HUES48 (cell line): Measurements from ENCODE around the gene CABP7.

ENCODE experiments used
- H3K27ac ChIP-seq: one replicate; pipeline ENCODE4 v1.7.0; 2013; ENCODE audit warnings: low read depth, low read length, inconsistent platforms
- H3K27me3 ChIP-seq: 2 replicates; pipeline ENCODE4 v1.6.1; 2013; ENCODE audit warnings: mild to moderate bottlenecking, low read length; ENCODE audit not compliant: control insufficient read depth, insufficient read depth
- H3K36me3 ChIP-seq: 2 replicates; pipeline ENCODE4 v1.6.1; 2013; ENCODE audit warnings: low read length; ENCODE audit not compliant: control insufficient read depth, insufficient read depth
- H3K4me1 ChIP-seq: 2 replicates; pipeline ENCODE4 v1.6.1; 2013; ENCODE audit warnings: mild to moderate bottlenecking, low read length; ENCODE audit not compliant: control insufficient read depth, insufficient read depth
- H3K4me3 ChIP-seq: 2 replicates; pipeline ENCODE4 v1.5.1; 2013; ENCODE audit warnings: mild to moderate bottlenecking, low read depth, low read length
- H3K9ac ChIP-seq: 2 replicates; pipeline ENCODE4 v1.6.1; 2013; ENCODE audit warnings: mild to moderate bottlenecking, low read depth, low read length, moderate library complexity
- H3K9me3 ChIP-seq: 2 replicates; pipeline ENCODE4 v1.6.1; 2013; ENCODE audit warnings: low read length; ENCODE audit not compliant: control insufficient read depth, insufficient read depth

Gene CABP7

DNA sequence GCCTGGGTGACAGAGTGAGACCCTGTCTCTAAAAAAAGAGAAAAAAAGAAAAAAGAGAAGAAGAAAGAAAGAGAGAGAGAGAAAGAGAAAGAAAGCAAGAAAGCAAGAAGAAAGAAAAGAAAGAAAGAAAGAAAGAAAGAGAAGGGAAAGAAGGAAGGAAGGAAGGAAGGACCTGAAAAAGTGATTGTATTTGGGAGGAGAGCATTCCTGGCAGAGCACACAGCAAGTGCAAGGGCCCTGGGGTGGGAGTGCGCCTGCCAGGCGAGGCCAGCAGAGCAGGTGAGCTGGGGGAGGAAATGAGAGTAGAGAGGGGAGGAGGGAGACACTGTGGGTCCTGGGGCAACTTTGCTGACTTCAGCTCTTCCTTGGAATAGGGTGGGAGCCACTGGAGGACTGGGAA lies 7.7 kb upstream of the CABP7 start:
- no peaks in the 10 kb centered on the region for H3K36me3 ChIP-seq
- no peak overlapping the region for H3K27ac ChIP-seq
- H3K4me1 ChIP-seq = no peaks in the 10 kb centered on the region; the same call in 1 of the 2 replicates
- no peak overlapping the region for H3K4me3 ChIP-seq
- H3K27me3 ChIP-seq = peaks cover 2% of the 10 kb centered on the region; the same call in 1 of the 2 replicates
- no peak overlapping the region for H3K9ac ChIP-seq
- no peaks in the 10 kb centered on the region for H3K9me3 ChIP-seq

DNA sequence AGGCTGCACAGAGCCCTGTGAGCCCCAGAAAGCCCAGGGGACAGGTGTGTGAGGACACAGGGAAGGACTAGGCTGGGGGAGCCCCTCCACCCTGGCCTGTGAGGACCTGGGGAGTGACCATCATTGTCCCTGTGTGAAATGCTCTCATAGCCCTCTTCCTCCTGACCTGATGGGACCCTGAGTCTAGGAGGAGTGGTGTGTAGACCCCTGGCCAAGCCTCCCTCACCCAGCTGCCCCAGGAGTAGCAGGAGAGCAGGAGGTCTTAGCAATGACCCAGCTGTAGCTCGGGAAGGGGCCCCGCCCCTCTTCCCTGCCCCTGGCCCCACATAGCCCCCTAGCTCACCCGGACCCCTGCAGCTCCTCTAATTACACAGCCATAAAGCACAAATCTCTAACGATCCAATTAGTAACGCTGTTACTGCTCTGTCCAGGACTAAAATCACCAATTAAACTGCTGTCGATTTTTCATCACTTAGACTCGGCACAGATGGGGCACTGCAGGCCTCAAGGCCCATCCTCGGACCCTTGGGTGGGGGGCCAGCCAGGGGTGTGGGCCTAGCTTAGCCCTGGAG lies 6.6 kb upstream of the CABP7 start:
- no peak overlapping the region for H3K4me3 ChIP-seq
- no peaks in the 10 kb centered on the region for H3K36me3 ChIP-seq
- no peaks in the 10 kb centered on the region for H3K9me3 ChIP-seq
- no peak overlapping the region for H3K9ac ChIP-seq
- peaks cover 8% of the 10 kb centered on the region; the same call in 1 of the 2 replicates for H3K27me3 ChIP-seq
- H3K27ac ChIP-seq = no peak overlapping the region
- no peaks in the 10 kb centered on the region; the same call in 1 of the 2 replicates for H3K4me1 ChIP-seq

DNA sequence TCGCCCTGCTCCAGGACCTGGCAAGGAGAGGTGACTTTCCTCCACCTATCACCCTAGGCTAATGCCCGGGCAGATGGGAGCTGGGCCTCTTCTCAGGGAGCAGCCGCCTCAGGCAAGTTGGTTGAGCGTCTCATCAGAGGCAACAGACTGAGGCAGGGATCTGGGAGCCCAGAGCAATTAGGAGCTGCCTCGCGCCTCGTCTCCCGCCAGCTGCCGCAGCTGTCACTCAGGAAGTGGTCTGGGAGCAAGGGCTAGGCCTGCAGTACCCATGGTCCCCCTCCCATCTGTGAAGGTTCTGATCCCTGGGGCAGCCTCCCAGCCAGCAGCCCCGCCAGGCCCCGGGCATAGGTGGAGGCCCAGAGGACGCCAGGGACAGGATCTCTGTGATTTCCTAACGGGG lies 4.6 kb upstream of the CABP7 start:
- Histone ChIP-seq H3K9ac (no peak overlapping the region), H3K27me3 (peaks cover 21% of the 10 kb centered on the region), H3K4me1 (peaks cover 6% of the 10 kb centered on the region; the same call in 1 of the 2 replicates), H3K36me3 (no peaks in the 10 kb centered on the region), H3K27ac (no peak overlapping the region), H3K9me3 (no peaks in the 10 kb centered on the region), H3K4me3 (no peak overlapping the region)

DNA sequence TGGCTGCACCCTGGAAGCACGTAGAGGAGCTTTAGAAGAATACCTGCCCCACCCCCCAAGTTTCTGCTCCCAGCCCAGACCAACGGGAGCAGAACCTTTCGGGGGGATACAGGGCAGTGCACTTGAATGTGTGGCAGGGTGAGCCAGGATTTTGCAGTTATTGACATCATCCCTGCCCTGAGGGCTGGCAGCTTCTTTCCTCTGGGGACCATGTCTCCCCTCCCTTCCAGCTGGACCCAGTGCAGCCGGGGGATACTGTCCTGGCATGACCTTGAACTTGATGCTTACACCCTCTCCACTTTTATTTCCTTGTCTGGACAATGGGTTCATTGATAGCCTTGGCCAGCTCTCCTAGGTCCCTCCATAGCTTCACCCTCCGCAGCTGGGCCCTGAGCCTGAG lies 4.1 kb upstream of the CABP7 start:
- Histone ChIP-seq H3K36me3 (no peaks in the 10 kb centered on the region), H3K4me1 (peaks cover 6% of the 10 kb centered on the region; the same call in 1 of the 2 replicates), H3K4me3 (no peak overlapping the region), H3K9ac (no peak overlapping the region), H3K27me3 (peaks cover 26% of the 10 kb centered on the region), H3K9me3 (no peaks in the 10 kb centered on the region), H3K27ac (no peak overlapping the region)

DNA sequence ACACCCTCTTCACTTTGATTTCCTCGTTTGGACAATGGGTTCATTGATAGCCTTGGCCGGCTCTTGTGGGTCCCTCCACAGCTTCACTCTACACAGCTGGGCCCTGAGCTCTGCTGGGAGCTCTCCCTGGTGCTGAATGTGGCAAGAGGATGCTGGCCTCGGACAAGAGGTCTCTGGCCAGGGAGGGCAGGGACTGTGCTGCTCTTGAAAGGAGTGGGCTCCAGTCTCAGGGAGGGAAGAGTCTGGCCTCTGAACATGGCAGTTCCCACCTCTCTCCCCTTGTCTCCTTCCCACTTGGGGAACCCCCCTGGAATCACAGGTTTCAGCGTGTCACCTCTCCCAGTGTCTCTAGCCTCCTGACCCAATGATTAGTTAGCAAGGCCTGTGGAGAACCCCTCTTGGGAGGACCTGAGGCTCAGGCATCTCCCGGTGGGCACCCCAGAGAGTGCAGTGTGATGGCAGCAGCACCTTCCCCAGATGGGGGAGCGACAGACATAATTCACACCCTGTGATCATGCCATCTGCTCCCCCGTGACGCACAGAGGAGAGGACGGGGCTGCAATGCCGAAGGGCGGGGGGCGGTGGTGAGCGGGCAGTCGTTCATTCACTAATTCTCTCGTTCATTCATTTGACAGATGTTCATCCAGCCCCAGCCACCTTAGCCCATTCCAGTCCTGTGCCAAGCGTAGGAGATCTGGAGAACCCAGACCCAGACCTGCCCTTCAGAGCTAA lies 2.8 kb upstream of the CABP7 start:
- H3K36me3 ChIP-seq = no peaks in the 10 kb centered on the region
- H3K27me3 ChIP-seq = peaks cover 39% of the 10 kb centered on the region
- H3K4me3 ChIP-seq = no peak overlapping the region
- H3K27ac ChIP-seq = no peak overlapping the region
- H3K4me1 ChIP-seq = peaks cover 6% of the 10 kb centered on the region; the same call in 1 of the 2 replicates
- H3K9me3 ChIP-seq = no peaks in the 10 kb centered on the region
- no peak overlapping the region for H3K9ac ChIP-seq

DNA sequence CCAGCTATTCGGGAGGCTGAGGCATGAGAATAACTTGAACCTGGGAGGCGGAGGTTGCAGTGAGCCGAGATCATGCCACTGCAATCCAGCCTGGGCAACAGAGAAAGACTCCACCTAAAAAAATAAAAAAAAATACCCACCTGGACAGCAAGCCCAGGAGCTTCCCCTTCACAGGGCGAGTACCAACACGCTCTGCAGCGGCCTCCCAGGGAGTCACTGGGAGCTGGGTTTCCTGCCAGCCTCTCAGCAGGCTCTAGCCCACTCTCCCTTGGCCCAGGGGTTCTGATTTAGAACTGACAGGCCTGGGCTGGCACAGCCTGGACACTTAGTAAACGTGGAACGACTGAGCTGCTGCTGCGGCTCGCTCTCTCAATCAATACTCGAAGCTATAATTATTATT lies 2.0 kb upstream of the CABP7 start:
- no peaks in the 10 kb centered on the region for H3K9me3 ChIP-seq
- H3K4me1 ChIP-seq = peaks cover 6% of the 10 kb centered on the region; the same call in 1 of the 2 replicates
- no peak overlapping the region for H3K9ac ChIP-seq
- H3K27ac ChIP-seq = no peak overlapping the region
- H3K36me3 ChIP-seq = no peaks in the 10 kb centered on the region
- H3K27me3 ChIP-seq = peaks cover 45% of the 10 kb centered on the region
- no peak overlapping the region for H3K4me3 ChIP-seq

DNA sequence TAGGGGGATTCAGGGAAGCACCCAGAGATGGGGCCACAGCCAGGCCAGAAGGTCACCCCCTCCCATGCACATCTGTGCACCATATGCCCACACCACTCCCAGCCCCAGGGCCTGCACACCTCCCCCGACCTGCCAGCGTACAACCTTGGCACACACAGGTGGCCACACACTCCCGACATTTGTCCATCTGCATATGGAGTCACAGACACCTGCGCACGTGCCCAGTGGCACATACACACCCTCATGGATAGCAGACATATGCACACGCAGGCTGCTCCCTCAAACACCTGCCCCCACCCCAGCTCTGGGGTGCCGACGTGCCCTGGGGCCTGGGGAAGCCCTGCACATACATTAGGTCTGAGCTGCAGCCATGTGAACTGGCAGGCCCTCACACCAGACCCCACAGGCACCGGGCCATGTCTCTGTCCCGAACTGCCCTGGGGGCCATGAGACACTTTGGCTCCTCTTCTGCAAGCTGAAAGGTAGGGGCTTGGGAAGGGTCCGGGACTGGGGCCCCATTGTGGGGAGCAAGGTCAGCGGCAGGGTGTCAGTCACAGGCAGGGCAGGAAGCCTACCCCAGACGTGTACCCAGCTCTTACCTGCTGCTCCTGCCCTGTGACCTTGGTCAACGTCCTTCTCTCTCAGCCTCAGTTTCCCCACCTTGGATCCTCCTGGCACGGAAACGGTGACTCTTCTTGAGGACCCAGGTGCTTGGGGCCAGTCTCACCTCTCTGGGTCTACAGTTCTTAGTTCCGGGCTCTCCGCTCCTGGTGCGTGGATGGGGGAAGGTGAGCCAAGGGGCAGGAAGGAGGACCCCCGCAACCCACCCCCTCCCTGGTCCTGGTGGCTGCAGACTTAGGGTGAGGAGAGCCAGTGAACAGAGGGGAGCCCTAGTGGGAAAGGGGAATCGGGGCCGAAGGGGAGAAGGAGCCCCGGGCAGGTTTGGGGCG lies 579 bp upstream of the CABP7 start:
- H3K9ac ChIP-seq = no peak overlapping the region
- peak overlapping the region; percentile 47; the same call in 1 of the 2 replicates for H3K4me3 ChIP-seq
- no peak overlapping the region for H3K27ac ChIP-seq
- H3K4me1 ChIP-seq = peaks cover 6% of the 10 kb centered on the region; the same call in 1 of the 2 replicates
- no peaks in the 10 kb centered on the region for H3K36me3 ChIP-seq
- peaks cover 46% of the 10 kb centered on the region for H3K27me3 ChIP-seq
- H3K9me3 ChIP-seq = no peaks in the 10 kb centered on the region

DNA sequence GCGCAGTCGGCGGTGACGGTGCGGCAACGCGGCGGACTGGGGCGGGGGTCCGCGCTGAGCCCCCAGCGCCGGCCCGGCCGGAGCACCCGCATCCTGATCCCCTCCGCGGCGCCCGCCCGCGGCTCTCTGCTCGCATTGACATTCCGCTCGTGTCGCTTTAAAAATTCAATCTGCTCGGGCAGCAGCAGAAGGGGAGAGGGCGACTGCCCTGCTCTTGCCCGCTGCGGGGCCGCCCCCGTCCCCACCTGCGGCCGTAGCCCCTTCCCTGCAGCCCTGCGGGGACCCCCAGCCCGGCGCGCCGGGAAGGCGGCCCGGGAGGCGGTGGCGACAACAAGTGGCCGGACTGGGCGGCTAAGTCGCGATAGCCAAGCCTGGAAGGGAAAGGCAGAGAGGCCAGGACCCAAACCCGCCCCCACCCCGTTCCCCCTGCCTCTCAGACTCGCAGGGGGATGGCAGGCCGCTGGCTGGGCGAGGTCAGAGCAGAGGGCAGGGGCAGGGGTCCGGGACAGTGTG lies 1.1 kb downstream of the CABP7 start:
- Histone ChIP-seq H3K4me3 (peak overlapping the region; percentile 49; the same call in 1 of the 2 replicates), H3K36me3 (no peaks in the 10 kb centered on the region), H3K4me1 (peaks cover 6% of the 10 kb centered on the region; the same call in 1 of the 2 replicates), H3K9ac (no peak overlapping the region), H3K9me3 (no peaks in the 10 kb centered on the region), H3K27ac (no peak overlapping the region), H3K27me3 (peaks cover 54% of the 10 kb centered on the region)

DNA sequence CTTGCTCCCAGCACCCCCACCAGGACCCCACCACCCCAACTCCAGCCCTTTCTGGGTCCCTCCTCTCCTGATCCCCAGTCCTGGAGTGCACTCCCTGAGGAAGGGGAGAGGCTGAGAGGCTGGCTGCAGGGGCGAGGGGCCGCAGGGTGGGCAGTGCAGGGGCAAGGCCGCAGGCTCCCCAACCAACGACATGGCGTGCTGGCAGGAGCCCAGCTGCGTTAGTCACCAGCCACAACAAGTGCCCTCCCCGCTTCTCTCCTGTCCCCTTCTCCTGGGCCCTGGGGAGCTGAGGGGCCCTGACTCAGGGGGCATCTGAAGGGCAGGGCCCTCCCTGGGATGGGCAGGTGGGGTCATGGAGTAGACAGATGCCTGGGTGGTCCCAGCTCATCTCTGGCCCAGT lies 2.3 kb downstream of the CABP7 start:
- H3K27me3 ChIP-seq = peaks cover 54% of the 10 kb centered on the region
- no peak overlapping the region for H3K4me3 ChIP-seq
- no peaks in the 10 kb centered on the region for H3K36me3 ChIP-seq
- H3K9ac ChIP-seq = no peak overlapping the region
- H3K4me1 ChIP-seq = peaks cover 14% of the 10 kb centered on the region
- no peaks in the 10 kb centered on the region for H3K9me3 ChIP-seq
- H3K27ac ChIP-seq = no peak overlapping the region

DNA sequence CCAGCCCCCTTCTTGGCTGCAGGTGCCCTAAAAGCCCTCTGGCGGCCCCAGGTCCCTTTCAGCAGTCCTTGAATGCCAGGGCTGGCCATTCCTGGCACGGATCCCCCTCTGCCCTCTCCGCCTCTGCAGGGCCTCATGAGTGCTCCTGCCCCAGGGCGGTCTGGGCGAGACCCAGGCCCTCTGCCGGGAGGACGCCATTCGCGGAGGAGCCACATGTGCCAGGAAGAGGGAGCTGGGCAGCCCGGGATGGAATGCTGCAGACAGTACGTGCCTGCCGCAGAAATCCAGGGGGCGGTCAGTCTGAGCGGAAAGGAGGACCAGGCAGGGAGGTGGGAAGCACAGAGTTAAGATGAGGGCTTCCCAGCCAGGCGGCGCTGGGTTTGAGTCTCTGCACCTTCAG lies 2.8 kb downstream of the CABP7 start:
- Histone ChIP-seq H3K9me3 (no peaks in the 10 kb centered on the region), H3K4me3 (no peak overlapping the region), H3K27me3 (peaks cover 54% of the 10 kb centered on the region), H3K9ac (no peak overlapping the region), H3K27ac (no peak overlapping the region), H3K36me3 (no peaks in the 10 kb centered on the region), H3K4me1 (peaks cover 14% of the 10 kb centered on the region)
